HG03575 (cell line): ENCODE data around the gene CDH4.

Experiments used
- ATAC-seq: cut with Tn5 transposase; IDR thresholded peaks from one replicate; pipeline ENCODE4 v1.9.1; 2021; ENCODE audit not compliant: unreplicated experiment, insufficient number of reproducible peaks, low FRiP score; ENCODE audit errors: extremely low read depth

The CDH4 gene

GRCh38 chr20:61802721-61803311, 550.8 kb downstream of the CDH4 start:
- no peak for ATAC-seq

DNA sequence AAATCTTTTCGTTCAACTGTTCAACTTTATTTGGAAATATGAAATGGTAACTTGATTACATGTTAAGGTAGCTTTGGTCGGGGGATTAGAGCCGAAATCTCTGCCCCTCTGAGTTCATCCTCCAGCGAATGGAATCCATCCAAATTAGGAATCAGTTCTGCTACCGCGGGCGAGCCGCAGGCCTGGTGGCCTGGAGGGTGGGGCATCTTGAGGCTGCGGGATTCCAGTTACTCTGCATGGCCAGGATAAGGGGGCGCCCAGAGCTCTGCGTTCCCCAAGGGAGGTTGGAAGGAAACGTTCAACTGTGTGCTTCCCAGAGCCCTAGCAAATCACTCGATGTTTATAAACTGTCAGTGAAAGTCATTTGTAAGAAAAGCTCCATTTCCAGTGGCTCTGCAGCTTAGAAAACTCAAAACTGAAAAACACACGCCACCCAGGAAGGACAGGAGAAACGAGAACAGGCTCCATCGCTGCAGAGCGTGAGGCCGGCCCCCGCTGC, 551.4 kb downstream of the CDH4 start:
- no peak for ATAC-seq

- no peak for ATAC-seq
Observed at GRCh38 chr20:61803915-61804751, 552.1 kb downstream of the CDH4 start.

DNA sequence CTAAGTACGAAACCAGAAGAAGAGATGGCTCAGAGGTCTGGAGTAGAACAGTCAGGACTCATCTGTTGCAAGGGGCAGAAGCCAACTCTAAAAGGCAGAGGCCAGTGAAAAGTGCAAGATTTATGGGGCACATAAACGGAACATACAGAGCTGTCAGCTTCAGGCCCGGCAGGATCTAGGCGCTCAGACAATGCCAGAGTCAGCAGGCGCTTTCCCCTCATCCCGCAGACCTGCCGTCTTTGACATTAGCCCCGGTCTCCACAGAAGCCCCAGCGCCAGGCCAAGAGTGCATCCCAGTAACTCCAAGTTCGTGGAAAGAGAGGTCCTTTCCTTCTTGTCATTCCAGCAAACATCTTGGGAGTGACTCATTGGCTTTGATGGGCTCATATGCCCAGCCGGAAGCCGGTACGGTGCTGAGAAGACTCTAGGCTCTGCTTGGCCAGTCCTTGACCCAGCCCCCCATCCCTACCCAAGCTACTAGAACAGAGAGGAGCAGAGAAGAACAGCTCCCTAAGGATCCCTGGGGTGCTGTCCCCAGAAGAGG, 552.8 kb downstream of the CDH4 start:
- ATAC-seq, result no peak

DNA sequence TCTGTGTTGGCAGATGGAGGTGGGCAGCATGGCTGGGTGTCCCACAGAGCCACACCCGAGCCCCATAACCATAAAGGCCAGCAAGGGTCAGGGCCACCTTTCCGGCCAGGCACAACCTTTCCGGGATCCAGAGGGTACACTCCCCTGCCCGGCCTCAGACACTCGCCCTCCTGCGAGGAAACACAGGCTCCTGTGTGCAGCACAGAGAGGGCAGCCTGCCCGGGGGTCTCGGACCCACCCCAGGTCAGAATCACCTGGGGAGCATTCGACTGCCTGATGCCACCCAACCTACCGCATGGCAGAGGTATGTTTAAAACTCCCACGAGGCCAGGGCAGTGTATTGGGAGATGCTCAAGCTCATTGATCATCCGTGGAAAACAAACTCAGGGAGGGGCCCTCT, 553.3 kb downstream of the CDH4 start:
- ATAC-seq, result no peak

DNA sequence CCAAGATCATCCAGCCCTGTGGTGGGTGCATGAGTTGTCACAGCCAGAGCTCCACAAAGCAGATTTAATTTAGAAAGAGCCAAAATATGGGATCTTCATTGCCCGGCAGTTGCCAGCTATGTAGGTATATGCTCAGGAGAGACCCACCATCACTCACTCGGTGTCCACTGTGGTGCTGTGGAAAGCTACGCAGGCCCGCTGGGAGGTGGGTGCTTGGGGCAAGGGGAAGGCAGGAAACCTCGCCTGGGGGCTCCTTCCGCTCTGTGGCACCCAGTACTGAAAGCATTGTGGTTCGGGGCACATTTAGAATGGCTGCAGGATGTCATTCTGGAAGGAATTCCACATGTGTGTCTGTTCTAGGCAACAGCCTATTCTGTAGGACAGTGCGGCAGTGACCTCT, 553.7 kb downstream of the CDH4 start:
- no peak for ATAC-seq

DNA sequence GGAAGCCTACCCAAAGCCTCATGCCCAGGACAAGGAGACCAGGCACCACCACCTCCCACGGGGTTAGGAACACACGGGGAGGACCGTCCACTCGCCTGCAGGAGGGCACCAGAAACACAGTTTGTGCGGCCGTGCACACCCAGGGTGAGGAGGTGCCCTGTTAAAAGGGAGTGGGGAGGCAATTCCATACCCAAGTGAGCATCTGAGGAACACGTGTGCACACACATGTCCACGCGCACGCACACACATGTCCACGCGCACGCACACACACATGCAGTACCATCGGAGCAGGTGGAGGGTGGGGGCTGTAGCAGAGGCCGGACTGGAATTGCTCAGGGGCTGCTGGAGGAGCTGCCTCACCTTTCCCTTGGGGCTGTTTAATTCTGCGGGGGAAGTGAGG, 554.3 kb downstream of the CDH4 start:
- no peak for ATAC-seq

DNA sequence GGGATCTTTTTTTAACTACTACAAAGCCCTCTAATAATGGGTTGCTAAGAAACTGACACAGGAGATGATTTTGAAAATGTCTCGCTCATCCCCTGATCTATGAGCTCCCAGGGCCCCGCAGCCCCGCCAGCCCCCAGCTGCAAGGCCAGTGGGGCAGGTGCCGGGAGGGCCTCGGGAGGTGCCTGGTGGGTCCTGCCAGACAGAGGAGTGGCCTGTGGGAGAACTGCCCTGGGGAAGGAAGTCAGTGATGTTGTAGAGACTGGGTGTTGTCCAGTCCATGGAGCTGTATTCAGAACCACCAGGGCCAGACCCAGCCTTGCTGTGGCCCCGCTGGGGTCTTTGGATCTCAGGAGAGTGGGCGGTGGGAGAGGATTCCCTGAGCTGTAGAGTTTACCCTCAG, 554.9 kb downstream of the CDH4 start:
- no peak for ATAC-seq

DNA sequence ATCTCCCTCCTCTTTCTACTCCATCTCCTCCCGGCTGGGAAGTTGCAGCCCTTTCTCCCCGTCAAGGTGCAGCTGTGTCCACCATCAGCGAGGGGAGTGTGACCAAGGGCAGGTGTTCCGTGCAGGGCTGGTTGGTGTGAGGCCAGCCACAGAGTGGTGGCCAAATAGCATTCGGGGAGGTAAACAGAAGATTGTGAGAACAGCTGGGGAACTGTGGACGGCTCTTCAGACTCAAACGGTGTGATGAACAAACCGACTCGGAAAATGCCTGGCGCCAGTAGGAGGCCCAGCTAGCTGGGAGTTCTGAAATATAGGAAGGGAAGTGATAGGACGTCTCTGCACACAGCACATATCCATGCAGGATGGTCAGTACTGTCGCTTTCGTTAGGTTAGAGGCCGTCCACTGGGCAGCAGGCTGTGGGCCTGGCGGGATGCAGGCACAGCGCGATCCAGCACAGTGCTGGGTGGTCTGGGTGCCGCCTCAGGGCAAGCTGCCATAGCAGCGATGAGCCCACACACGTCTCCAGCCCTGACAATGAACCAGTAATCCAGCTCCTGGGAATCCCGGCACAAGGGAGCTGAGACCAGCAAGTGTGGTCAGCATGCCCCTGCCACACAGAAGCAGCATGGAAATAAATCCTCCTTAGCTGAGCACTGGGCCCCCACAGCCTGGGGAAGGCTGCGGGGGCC, 555.6 kb downstream of the CDH4 start:
- no peak for ATAC-seq

- no peak for ATAC-seq
Observed at GRCh38 chr20:61808447-61808846, 556.4 kb downstream of the CDH4 start.

DNA sequence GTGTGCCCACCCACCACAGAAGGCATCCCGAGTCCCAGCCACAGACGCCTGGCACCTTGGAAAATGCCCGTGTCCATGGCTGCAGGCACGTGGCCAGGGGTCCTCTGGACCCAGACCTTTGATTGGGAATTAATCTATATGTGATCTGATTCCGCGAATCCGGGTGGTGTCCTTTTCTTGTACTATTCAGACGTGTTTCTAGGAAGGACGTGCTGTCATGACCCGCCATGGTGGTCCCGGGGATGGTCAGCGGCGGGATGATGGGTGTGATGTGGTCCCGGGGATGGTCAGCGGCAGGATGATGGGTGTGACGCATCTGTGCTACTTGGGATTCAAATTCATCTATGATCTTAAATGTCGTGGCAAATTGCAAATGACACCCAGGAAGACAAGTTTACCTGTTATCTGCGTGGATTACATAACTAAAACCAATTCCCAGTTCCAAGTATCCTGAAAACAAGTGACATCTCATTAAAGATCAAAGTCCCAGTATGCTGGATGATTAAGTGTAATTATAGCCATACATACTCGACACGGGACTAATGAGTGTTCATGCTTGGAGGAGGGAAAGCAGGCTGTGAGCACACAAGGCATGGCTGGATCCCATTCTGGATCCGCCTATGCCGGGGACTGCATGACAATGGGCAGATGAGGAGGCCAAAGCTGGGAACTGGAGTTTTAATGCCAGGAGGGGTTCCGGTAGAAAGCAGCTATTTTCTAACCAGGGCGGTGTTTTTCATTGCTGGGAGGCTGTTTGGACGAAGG, 557.1 kb downstream of the CDH4 start:
- no peak for ATAC-seq

- no peak for ATAC-seq
Observed at GRCh38 chr20:61810066-61810737, 558.1 kb downstream of the CDH4 start.

GRCh38 chr20:61810738-61811135, 558.7 kb downstream of the CDH4 start:
- no peak for ATAC-seq

GRCh38 chr20:61811166-61811565, 559.1 kb downstream of the CDH4 start:
- ATAC-seq, result no peak

GRCh38 chr20:61812121-61812844, 560.2 kb downstream of the CDH4 start:
- no peak for ATAC-seq

DNA sequence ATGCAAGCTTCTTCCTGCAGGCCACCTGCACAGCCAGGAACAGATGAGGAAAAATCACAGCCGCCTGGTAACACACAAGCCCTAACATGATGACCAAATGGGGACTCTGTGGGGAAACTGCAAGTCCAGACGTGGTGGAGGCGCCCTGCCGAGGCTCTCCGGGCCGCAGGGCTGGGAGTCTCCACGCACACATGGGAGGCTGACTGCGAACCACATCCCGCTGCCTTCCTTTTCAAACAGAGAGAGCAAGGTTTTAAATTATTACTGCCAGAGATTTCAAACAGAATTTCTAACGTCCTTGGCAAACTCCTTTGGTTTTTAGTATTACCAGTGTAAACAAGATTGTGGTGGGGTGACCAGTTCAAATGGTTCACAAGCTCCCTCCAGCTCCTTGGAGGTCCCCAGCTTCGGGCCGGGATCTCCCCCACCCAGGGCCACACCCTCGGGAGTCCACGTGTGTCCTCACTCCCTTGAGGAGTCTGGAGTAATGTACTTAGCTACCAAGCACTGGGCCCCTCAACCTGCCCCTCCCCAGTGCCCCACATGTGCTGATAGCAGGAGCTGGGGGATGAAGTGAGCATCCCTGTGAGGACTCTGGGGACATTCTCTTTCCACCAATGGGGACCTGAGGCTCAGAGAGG, 560.9 kb downstream of the CDH4 start:
- no peak for ATAC-seq

DNA sequence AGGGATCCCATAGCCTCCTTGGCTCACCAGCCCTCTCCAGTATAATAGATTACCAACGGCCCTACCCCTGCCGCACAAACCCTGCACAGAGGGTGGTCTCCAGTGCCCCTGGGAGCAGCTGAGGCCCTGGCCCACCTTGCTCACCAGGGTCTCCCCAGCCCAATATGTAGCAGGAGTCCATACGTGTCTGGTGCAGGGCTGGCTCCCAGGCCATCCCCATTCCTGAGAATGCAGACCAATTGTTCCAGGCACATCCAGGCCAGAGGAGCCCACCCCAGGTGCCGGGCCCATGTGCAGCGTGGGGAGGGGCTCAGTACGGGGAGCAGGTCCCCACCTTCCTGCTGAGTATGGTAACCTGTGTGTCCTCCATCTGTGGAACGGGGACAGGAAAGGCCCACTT, 561.7 kb downstream of the CDH4 start:
- ATAC-seq, result no peak
